ENCODE data around the gene C10orf62. TPM values are rescaled to one million over a fixed set of nuclear protein-coding genes. Genes with fewer than 3 reads are reported as not detected.
"Not testable (repeated sequence)": the region's sequence is repeated elsewhere in the genome, so short reads cannot be mapped to it uniquely, and the experiment has no call there.

C10orf62 gene
- polyA plus RNA-seq (ENCODE audit: insufficient read depth in 1 of 5, insufficient read length in 5 of 5, low replicate concordance in 1 of 5), result not detected
- long read RNA-seq, donor 1, result 0 reads
- long read RNA-seq, donor 2, result 0 reads
- long read RNA-seq, donor 3, result 0 reads
- long read RNA-seq, donor 4, partial matches to known transcripts, result 0 of 1 reads
- long read RNA-seq, donor 4, other reads (novel, unspliced or antisense), result 0 of 1 reads
- long read RNA-seq, donor 5, result 0 reads
- long read RNA-seq, donor 6, result 0 reads
- long read RNA-seq, donor 7, result 0 reads
- long read RNA-seq, donor 8, result 0 reads

- DNase-seq, result no peak
These were observed at the start of gene C10orf62 for GRCh38 chr10:97589479-97589878. Gene C10orf62, plus strand, starts transcription at chr10:97589721. Its CDS starts 177 bp downstream, at chr10:97589898.

GRCh38 chr10:97540669-97541500, 48.6 kb upstream of the C10orf62 start:
- DNase-seq, result no peak

GRCh38 chr10:97542169-97543024, 47.1 kb upstream of the C10orf62 start:
- no peak for DNase-seq

- no peak for DNase-seq
These were observed 46.4 kb upstream of the C10orf62 start for GRCh38 chr10:97543025-97543546.

- no peak for DNase-seq
These were observed 42.9 kb upstream of the C10orf62 start for GRCh38 chr10:97546456-97547270.

- DNase-seq, result no peak
These were observed 42.3 kb upstream of the C10orf62 start for GRCh38 chr10:97547271-97547600.

DNA sequence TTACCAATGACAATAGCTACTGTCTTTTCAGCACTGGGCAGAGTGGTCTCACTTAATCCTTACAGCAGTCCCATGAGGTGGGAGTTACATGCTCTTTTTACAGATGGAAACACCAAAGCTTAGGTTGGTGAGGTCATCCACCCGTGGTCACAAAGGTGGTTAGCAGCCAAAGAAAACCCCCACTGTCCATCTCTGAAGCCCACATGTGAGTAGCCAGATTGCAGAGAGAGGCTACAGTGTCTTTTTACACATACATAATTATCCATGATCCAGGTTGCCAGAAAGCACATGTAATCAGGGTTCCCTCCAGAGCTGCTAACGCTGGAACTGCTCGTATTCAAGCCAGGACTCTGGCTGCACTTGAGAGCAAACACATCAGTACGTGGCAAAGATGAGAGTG, 41.6 kb upstream of the C10orf62 start:
- no peak for DNase-seq

DNA sequence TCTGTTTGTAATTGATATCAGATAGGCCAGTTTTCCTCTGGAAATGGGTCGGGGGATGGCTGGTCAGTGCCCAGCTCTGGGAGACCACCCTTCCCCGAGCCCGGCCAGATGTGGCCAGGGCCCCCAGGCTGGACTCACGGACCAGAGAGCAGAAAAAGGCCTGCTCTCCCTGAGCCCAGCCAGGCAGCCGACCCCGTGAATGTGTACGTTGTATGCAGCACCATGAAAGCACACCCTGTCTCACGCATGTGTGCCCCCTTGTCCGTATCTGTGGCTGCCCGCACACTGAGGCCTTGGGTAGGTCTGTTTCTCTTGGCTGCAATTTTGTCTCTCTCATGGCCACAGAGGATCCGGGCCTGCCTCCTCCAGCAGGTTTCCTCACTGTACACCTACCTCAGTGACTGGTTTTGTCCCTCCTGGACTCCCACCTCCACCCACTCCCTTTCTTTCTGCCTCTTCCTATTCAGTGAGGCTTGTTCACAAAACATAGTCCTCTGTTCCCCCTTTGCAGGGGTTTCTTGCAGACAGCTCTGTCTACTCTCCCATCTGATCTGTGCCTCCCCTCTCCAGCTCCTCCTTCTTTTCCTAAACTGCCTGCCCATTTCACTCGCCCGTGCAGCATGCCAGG, 40.6 kb upstream of the C10orf62 start:
- DNase-seq, result no peak

DNA sequence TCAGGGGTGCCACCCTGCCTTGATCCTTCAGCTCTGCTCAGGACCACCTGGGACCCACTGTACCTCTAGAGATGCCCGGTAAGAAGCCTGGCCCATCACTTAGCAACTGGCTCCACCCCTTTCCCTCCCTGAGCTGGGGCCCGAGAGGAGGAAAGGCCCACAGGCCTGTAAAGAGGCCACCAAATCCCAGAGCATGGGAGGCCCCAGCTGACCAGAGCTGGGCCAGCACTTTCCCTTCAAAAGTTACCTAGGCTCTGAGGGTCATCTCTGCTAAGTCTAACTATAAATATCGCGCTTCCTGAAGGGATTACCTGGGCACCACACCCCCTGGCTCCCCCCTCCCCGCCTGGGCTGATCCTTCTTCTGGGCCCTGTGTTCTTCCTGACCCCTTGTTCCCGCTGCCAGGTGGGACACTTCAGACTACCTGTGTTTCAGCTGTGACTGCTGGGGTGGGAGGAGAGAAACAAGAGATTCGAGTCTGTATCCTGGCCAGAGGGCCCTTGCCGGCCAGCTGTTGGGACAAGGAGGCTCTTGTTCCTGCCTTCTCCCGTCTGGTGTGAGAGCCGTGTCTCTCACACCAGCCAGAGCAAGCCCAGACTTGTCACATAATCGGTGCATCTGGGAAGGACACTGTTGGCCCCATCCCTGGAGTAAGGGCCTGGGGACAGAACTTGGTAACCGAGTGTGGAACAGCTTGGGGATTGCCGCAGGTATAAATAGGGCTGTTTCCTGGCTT, 39.8 kb upstream of the C10orf62 start:
- DNase-seq, result no peak

DNA sequence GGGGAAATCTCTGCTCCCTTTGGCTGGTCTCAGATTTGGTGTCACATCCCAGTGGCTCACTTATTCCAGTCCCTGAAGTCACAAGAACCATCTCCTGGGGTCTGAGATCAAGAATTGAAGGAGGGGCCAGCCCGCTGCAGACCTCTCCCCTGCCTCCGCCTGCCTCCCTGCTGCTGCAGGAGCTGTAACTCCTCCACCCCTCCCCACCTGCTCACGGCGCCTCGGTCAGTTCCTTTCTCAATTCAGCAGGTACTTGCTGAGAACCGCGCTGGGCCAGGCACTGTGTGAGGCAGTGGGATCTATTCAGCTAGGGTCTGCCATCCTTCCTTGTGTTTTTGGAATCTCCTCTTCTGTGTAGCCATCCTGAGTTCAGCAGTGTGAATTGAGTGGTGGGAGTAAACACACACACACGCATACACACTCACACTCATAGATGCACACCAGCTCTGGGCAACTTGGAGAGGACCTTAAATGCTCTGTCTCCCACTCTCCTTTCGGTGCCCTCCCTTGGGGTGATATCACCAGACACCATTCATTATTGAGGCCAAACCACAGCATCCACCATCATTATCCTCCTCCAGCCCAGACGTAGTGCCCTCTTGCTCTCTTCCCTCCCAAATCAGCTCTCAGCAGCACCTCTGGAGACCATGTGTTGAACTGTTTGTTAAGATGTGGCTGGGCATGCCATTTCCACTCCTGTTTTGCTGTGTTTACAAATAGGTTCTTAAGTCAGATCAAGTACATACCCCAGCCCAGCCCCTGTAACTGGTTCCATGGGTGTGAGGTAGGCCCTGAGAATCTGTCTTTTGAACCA, 39.0 kb upstream of the C10orf62 start:
- no peak for DNase-seq

DNA sequence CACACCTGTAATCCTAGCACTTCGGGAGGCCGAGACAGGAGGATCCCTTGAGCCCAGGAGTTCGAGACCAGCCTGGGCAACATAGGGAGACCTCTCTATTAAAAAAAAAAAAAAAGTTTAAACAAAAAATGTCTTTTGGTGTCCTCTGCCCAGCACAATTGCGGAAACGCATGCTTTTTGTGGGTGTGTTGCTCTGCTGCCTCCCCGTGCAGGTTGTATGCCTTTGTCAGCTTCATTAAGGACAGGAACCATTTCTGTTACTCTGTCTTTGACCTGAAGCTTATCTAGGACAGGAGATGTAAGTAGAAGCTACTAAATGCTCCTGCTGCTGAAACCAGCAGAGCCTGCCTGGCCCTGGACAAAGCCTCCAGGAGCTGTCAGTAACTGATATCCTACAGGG, 38.2 kb upstream of the C10orf62 start:
- no peak for DNase-seq

- peak in 1 of 2 donors; percentile 44 for DNase-seq
These were observed 35.9 kb upstream of the C10orf62 start for GRCh38 chr10:97553575-97554031.

DNA sequence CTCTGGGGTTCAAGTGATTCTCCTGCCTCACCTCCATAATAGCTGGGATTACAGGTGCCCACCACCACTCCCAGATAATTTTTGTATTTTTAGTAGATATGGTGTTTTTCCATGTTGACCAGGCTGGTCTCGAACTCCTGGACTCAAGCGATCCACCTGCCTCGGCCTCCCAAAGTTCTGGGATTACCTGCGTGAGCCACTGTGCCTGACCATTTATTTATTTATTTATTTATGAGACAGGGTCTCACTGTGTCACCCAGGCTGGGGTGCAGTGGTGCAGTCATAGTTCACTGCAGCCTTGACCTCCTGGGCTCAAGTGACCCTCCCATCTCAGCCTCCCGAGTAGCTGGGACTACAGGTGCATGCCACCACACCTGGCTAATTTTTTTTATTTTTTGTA, 35.2 kb upstream of the C10orf62 start:
- not testable (repeated sequence) for DNase-seq

GRCh38 chr10:97555541-97555940, 34.0 kb upstream of the C10orf62 start:
- not testable (repeated sequence) for DNase-seq

DNA sequence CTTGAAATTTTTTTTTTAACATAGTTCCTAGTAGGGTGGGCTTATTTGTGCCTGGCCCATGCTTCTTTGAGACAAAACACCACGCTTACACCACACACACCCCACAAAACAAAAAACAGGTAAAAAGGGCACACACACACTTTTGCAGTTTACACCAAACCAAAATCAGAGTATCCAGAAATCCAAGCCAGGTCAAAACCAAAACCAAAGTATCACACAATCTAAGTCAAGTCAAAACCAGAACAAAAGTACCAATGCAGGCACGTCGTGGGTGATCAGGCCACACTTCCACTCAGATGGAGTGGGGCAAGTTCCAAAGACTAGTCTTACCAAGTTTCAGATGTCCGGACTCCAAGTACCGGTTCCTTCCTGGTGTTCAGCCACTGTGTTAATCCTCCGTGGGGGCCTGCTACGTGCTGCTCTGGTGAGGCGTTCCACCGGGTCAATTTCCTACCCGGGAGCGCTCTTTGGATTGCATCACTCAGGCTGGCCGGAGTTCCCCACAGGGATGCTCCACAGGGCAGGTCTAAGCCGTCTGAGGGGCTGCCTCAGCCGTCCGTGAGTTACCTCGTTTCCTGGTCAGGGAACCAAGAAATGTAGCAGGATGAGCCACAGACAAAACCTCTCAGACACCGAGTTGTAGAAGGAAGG, 28.7 kb upstream of the C10orf62 start:
- not testable (repeated sequence) for DNase-seq

DNA sequence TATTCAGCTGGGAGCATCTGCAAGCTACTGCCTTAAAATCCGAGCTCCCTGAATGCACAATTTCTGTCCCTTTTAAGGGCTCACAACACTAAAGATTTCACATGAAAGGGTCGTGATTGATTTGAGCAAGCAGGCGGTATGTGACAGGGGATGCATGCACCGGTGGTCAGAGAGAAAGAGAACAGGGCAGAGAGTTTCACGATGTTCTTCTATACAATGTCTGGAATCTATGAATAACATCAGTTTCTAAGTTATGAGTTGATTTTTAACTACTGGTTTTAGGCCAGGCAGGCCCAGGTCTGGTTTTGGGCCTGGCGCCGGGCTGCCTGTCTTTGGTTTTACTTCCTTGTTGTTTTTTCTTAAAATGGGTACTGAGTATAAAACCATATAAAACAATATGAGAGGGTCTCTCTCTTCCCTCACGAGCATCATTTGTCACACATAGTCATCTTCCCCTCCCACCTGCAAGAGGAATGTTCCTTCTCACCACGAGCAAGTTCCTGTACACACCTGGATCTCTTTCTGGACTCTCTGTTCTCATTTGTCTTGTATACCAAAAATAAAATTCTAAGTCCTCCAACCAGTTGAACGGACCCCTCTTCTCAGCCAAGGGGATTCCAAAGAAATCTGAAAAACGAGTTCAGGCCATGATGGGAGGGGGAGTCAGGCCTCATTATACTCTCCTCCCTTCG, 28.0 kb upstream of the C10orf62 start:
- not testable (repeated sequence) for DNase-seq

GRCh38 chr10:97562329-97562728, 27.2 kb upstream of the C10orf62 start:
- DNase-seq, result not testable (repeated sequence)

- DNase-seq, result no peak
These were observed 26.2 kb upstream of the C10orf62 start for GRCh38 chr10:97563337-97563736.

Measured in right lung (tissue), 10 donors.